ENCODE data around the gene NR1D1.

NR1D1 gene

GRCh38 chr17:40111221-40112128, 11.1 kb upstream of the NR1D1 start:
- DNase-seq: peak; percentile 86

- no peak for DNase-seq
These were observed 9.8 kb upstream of the NR1D1 start for GRCh38 chr17:40110026-40110845.

- peak; percentile 32 for DNase-seq
These were observed 8.8 kb upstream of the NR1D1 start for GRCh38 chr17:40108970-40109824.

- peak; percentile 13 for DNase-seq
These were observed 7.3 kb upstream of the NR1D1 start for GRCh38 chr17:40107522-40108174.

- DNase-seq: no peak
These were observed 6.6 kb upstream of the NR1D1 start for GRCh38 chr17:40106760-40107521.

GRCh38 chr17:40105861-40106759, 5.7 kb upstream of the NR1D1 start:
- no peak for DNase-seq

GRCh38 chr17:40104594-40105486, 4.5 kb upstream of the NR1D1 start:
- DNase-seq: no peak

- no peak for DNase-seq
These were observed 3.3 kb upstream of the NR1D1 start for GRCh38 chr17:40103688-40104087.

- DNase-seq: no peak
These were observed 2.8 kb upstream of the NR1D1 start for GRCh38 chr17:40103071-40103661.

- DNase-seq: no peak
These were observed 1.2 kb upstream of the NR1D1 start for GRCh38 chr17:40101367-40102210.

GRCh38 chr17:40100669-40101366, 429 bp upstream of the NR1D1 start:
- DNase-seq: peak; percentile 97

GRCh38 chr17:40099619-40100418, 570 bp downstream of the NR1D1 start:
- DNase-seq: no peak

- DNase-seq: peak; percentile 99
These were observed 1.4 kb downstream of the NR1D1 start for GRCh38 chr17:40098846-40099618.

GRCh38 chr17:40097931-40098845, 2.2 kb downstream of the NR1D1 start:
- peak; percentile 43 for DNase-seq
